HT1080 (cell line): Measurements from ENCODE around the gene ID1. TPM values are rescaled to one million over a fixed set of nuclear protein-coding genes. Genes with fewer than 3 reads are reported as not detected.

ENCODE experiments used
- DNase-seq: peaks from one replicate; pipeline ENCODE4 v3.0.0-alpha.2; 2015; ENCODE audit warnings: low read depth
- polyA plus RNA-seq, 2 experiments: library from polyadenylated mRNA; depleted of rRNA; stranded (reverse); fragments of >200 nt; gene quantifications; 2 replicates each; pipeline ENCODE4 v1.2.3, GENCODE V29; 2015
- total RNA-seq: library from RNA; depleted of rRNA; stranded (reverse); fragments of >200 nt; shearing (Covaris generic); gene quantifications from 2 replicates; pipeline ENCODE4 v1.2.3, GENCODE V29; 2014; rRNA removed

ID1 gene, protein sequence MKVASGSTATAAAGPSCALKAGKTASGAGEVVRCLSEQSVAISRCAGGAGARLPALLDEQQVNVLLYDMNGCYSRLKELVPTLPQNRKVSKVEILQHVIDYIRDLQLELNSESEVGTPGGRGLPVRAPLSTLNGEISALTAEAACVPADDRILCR
- total RNA-seq = 421 and 433 TPM in 2 replicates
- 362 and 372 TPM in 2 replicates for polyA plus RNA-seq (2015; cell fraction: cytosol; rRNA removed)
- 449 and 487 TPM in 2 replicates for polyA plus RNA-seq (2015; cell fraction: nucleus; rRNA removed)

DNA sequence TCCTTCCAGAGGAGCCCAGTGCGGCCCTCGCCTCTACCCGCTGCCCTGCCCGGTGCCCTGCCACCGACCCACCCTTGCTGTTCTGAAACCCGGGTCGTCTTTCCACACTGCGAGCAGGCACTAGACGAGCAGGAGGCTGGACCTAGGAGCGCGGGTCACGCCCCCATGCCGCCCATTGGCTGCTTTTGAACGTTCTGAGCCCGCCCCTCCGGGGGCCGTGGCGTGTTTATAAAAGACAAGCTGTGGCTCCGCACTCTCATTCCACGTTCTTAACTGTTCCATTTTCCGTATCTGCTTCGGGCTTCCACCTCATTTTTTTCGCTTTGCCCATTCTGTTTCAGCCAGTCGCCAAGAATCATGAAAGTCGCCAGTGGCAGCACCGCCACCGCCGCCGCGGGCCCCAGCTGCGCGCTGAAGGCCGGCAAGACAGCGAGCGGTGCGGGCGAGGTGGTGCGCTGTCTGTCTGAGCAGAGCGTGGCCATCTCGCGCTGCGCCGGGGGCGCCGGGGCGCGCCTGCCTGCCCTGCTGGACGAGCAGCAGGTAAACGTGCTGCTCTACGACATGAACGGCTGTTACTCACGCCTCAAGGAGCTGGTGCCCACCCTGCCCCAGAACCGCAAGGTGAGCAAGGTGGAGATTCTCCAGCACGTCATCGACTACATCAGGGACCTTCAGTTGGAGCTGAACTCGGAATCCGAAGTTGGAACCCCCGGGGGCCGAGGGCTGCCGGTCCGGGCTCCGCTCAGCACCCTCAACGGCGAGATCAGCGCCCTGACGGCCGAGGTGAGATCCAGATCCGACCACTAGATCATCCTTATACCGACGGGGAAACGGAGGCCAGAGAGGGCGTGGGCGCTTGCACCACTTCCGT lies at the start of gene ID1:
Gene ID1 (plus strand): TSS at position 259 of the 871 bp plus-strand sequence. CDS start 99 bp downstream, at position 358.
- peak; percentile 96 for DNase-seq

DNA sequence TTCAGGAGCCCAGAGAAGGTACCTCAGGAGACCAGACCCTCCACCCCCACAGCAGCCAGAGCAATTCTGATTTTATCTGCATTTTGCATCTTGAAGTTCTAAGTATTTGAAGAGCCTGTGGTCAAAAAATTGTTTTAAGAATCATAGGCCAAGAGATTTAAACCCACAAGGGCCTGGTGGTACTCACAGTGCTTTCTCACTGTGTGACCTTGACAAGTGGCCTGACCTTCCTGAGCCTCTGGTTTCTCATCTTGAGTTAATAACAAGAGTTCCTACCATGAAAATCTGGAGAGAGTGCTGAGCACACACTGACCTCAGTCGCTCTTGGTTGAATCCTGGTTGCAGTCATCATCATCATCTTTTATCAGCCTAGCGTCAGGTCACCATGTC lies 45.4 kb upstream of the ID1 start:
- DNase-seq = no peak

DNA sequence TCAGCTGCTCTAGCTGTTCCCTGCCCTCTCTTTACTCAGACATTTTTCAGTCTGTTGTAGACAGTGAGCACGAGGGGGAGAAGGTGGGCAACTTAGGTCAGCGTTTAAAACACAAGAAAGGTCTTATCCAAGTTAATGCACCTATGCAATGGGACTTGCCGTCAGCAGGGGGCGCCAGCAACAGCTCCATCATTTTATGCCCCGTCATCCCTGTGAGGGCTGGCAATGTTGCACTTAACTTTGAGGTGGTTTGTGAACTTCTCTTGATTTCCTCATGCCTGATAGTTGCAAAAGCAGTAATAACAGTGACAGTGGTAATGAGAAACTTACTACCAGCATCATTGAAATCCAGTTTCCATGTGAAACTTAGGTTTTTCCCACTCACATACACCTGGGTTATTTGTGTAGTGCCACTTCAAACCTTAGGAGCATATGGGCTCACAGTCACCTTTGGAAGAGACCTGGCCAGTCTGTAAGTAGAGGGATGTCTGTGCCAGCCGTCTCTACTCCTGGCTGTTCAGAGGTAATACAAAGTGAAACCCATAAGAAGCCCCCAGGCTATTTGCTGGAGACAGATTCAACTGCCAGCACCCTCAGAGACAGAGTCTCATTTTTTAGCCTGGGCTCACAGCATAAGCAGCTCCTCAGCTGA lies 44.9 kb upstream of the ID1 start:
- DNase-seq = peak; percentile 71

DNA sequence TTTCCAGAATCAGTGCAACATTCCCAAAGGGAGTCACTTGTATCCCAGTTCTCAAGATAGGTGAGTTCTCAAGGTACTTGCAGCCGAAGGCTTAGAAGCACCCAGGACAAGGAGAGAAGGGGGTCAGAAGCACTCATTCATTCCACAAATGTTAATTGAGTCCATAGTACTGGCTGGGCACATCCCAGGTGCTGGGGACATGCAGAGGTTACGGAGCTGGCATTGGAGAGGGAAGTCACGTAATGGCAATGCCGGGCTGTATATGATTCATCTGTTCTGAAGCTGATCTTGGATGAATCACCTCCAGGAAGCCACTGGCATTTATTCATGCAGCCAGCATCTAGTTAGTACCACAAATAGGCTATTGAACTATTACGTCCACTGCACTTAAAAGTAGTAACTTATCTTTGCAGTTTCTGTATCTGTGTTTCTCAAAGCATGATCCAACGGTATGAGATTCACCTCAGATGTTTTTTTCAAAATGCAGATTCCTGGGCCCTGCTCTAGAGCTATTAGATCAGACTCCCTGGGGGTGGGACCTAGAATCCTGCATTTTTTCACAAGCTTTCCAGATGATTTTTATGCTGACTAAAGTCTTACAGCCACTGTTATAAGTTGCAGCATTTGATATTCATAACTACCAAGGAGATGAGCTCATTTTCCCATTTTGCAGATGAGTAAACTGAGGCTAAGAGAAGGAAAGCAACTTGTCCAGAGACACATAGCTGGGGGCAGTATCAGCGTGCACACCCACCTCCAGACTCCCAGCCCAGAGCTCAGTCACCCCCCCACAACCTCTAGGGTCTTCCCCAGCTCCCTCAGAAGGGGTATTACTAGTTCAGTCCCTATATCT lies 44.1 kb upstream of the ID1 start:
- peak; percentile 97 for DNase-seq

DNA sequence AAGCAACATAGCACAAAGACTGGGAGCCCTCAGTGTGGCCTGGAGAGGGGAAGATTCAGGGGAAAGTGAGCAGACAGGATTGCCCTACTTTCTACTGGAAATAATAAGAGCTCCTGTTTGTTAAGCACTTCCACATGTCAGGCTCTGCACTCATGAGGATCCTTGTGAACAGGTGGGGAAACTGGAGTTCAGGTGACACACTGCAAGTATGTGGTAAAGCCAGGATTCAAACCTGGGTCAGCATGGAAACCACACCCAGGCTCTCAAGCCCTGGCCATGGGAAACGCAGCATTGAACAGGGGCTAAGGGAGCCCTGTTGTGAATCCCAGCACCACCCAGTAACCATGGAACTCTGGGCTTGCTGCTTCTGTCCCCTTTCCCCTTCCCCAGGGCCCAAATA lies 42.8 kb upstream of the ID1 start:
- DNase-seq = no peak

DNA sequence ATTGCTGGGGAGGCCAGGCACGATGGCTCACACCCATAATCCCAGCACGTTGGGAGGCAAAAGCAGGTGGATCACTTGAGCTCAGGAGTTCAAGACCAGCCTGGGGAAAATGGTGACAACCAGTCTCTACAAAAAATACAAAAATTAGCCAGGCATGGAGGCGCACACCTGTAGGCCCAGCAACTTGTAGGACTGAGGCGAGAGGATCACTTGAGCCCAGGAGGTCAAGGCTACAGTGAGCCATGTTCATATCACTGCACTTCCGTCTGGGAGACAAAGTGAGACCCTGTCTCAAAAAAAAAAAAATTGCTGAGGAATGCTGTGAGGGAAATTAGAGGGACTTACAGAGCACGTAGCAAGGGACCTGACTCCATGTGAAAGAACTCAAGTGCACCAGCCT lies 40.8 kb upstream of the ID1 start:
- DNase-seq = no peak

DNA sequence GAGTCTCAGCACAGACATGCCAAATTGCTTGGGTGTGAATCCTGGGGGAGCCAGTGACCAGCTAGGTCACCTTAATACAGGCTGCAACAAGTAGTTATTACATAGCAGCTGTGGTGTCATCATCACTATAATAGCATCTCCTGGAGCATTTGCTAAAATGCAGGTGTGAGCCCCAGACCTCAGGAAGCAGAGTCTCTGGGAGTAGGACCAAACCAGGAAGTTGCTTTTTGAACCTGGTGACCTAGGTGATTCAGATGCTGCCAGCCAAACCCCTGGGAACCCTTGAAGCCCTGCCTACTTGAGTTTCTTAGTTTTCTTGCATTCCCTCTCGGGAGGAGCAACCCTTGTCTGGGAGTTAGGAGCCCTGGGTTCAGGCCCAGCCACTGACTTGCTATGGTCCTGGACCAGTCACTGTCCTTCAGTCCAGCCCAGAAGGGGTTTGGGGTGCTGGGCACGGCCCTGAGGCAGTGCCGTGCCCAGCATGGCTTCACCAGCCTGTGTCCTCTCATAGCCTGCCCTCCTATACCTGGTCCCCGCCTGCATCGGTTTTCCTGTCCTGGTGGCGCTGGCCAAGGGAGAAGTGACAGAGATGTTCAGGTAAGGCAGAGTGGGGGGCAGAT lies 39.3 kb upstream of the ID1 start:
- no peak for DNase-seq

DNA sequence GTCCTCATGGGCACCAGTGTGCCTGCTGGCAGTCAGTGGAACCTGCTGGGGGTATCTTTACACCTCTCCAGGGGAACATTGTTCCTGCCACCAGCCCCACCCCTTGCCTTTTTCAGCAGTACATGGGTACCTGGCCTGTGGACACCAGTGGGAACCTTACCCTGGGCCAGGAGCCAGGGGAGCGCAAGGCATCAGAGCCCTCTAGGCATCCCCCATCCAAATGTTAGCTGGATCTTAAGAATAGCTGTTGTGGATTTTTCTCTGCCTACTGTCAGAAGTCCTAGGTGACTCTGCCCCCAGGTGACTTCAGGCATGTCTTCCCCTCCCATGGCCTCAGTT lies 38.8 kb upstream of the ID1 start:
- no peak for DNase-seq

DNA sequence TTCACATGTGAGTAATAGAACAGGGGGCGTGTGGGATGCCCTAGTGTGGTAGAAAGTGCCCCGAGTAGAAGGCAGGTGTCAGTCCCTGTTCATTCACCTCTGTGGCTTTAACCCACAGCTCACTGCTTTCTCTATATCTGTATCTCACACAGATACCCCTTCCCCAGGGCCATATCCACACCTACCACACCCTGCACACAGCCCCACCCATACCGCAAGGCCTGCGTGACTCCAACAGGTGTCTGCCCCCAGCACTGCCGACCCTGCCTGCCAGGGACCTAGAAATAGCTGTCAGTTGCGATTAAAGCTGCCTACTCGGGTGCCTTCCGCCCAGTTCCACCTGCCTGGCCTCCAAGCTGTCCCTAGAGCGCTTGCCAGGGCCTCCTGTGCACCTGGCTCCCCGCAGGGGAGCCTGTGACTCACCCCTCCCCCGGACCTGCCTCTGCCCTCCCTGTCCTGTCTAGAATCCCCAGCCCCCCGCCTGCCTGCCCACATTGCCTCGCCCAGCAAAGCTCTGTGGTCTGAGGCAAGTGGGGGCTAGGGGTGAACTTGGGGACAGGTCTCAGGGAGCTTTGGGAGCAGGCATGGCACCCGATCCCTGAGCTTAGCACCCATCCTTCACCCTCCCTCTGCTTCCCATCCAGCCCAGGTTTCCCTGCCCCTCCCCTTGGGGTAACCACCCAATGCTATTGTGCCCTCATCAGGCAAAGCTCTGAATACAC lies 38.3 kb upstream of the ID1 start:
- DNase-seq = no peak

DNA sequence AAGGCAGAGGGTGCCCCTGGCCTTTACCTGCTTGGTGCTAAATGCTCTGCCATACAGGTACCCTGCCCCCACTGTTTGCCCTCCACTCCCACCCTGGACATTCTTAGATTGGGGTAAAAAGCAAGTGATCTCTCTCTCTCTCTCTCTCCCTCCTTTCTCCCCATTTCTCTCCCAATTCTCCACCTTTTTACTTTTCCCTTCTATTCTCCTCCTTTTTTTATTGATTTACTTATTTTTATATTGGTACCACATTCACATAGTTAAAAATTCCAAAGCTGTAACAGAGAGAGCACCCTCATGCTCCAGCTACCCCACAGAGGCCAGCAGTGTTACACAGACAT lies 37.7 kb upstream of the ID1 start:
- DNase-seq = no peak

DNA sequence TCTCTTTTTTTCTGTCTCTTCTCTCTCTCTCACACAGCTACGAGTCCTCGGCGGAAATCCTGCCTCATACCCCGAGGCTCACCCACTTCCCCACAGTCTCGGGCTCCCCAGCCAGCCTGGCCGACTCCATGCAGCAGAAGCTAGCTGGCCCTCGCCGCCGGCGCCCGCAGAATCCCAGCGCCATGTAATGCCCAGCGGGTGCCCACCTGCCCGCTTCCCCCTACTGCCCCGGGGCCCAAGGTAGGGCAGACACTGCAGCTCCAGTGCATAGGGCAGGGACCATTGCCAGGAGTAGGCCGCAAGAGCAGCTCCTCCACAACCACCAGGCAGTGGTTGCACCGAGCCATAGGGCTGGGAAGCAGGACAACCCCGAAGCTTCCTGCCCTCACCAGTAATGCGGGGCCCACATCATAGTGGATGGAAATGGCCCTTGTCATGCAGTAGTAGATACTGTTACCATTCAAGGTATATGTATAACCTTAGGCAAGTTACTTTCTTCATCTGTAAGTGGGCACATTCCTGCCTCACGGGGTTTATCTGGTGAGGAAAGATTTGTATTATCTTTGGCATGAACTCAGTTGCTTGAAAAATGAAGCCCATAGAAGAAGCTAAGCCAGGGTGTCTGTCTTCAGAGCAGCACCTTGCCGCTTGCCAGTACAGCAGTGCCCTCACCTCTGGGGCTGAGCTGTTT lies 36.9 kb upstream of the ID1 start:
- no peak for DNase-seq

DNA sequence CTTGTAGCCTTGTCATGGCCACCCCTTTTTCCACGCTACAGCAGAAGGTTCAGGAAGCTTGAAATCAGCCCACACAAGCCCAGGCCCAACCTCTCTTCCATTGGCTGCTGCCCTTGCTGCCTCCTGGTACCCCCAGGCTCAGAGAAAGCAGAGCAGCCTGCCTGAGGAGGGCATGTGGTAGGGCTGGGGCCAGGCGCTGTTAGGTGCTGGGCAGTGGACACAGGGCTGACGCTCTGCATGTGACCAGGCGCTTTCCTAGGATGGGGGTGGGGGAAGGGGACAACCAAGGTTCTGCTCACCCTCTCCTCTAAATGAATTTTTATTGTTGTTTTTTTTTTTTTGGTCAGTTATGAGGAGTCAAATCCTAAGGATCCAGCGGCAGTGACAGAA lies 36.3 kb upstream of the ID1 start:
- DNase-seq = no peak

DNA sequence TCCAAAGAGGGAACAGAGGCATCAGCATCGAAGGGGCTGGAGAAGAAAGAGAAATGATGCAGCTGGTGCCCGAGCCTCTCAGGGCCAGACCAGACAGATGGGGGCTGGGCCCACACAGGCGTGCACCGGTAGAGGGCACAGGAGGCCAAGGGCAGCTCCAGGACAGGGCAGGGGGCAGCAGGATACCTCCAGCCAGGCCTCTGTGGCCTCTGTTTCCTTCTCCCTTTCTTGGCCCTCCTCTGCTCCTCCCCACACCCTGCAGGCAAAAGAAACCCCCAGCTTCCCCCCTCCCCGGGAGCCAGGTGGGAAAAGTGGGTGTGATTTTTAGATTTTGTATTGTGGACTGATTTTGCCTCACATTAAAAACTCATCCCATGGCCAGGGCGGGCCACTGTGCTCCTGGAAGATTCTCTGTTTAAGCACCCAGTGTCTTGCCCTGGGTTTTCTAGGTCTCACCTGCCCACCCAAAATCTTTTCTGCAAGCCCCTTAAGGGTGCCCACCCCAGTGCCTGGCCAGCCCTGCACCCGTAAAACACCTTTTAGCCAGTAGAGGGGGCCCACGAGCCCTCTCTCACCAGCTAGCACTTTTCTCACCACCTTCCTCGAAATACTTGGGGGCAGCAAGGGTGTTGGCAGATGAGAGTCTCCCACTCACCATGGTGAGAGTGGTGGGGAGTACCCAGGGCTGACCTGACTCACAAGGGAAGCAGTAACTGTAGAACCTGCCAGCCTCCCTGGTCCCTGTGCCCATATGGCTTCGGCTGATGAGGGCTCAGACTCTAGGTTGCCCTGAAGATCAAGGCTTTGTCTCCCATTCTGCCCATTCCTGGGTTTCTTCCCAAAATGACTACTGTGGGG lies 35.7 kb upstream of the ID1 start:
- peak; percentile 60 for DNase-seq

DNA sequence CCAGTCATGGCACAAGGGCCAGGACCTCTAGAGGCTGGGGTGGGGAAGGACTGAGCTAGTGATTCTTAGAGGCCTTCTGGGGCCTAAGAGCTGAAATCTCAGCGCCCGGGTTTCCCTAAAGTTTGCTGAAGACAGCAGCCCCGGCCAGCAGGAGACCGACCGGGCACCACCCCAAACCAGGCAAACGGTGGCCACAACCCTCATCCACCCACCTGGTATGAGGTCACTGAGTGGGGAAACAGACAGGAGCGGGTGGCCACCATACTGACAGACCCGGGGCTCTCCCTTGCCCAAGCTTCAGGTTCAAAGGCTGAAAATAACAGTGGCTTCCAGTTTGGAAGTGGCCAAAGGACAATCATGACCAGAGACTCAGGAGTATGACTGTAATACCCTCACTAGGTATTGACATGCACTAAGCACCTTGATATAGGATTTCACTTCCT lies 35.0 kb upstream of the ID1 start:
- DNase-seq = no peak

DNA sequence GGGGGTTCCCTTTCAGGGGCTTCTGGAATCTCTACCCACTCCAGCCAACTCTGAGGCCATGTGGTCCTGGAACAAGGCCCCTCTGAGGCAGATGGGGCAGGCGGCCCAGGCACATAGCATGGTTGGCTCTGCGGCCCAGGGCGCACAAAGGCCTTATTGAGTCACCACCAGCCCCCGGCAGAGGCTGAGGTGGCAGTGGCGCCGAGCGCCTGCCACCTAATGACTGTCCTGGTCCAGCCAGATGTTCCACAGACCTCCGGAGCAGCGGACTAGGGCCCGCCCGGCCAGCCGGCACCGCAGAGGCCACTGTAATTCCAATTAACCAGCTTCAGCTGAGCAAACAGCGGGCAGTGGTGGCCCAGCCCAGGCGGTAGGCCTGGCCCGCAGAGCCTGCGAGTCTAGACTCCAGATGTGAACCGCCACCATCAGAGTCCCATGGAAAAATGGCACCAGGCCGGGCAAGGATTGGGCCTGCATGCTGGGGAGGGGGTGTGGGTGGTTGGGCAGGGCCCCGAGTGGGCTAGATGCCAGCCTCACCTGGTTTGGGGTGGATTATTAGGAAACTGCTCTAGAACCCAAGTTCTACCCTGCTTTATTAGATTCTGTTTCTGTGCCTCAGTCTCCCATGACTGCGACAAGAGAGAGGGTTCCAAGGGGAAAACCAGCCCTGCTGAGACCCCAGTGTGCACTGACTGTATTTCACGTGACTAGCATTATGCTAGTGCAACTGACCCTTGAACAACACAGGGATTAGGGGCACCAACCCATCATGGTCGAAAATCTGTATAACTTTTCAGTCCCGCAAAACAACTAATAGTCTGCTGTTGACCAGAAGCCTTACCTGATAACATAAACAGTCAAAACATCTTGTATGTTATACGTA lies 34.1 kb upstream of the ID1 start:
- DNase-seq = no peak

DNA sequence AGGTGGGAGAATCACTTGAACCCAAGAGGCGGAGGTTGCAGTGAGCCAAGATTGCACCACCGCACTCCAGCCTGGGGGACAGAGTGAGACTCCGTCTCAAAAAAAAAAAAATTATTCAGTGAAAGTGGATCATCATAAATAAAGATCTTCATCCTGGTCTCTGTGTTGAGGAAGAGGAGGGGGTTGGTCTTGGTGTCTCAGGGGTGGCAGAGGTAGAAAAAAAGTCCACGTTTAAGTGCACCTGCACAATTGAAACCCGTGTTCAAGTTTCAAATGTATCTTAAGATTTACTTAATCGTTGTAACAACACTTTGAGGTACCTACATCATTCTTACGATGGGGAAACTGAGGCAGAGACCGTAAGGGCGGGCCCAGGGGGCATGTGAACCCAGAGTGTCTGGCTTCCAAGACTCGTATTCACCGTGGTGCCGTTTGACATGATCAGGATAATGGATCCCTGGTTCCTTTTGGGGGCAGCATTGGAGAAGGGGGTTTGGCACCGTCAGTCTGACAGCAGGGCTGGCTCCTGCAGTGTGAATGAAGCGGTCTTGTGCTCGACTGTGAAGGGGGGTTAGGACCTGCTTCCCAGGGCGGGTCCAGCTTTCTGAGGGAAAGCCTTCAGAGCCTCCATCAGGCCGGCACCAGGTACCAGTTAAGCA lies 32.9 kb upstream of the ID1 start:
- no peak for DNase-seq
